CD4-positive, CD25-positive, alpha-beta regulatory T cell (primary cell): ENCODE data around the gene LRRC1. TPM values are rescaled to one million over a fixed set of nuclear protein-coding genes. Genes with fewer than 3 reads are reported as not detected.

ENCODE experiments used
- ATAC-seq, 2 donors: fragments of 150-1000 bp; cut with Tn5 transposase; one replicate each; pipeline ENCODE4 v1.10.0; 2021; ENCODE audit warnings: low read depth in 2 of 2, moderate number of reproducible peaks in 2 of 2, moderate library complexity in 1 of 2
- DNase-seq, 3 donors: peaks; one replicate each; pipeline versions ENCODE4 v3.0.0 to v3.0.0-alpha.2; 2012 to 2022; ENCODE audit warnings: mixed read lengths in 1 of 3
- H3K27ac ChIP-seq: one replicate; pipeline ENCODE4 v1.7.0; 2013; ENCODE audit warnings: mild to moderate bottlenecking, low read length; ENCODE audit not compliant: insufficient read depth, poor library complexity, severe bottlenecking
- H3K27me3 ChIP-seq: one replicate; pipeline ENCODE4 v1.7.0; 2013; ENCODE audit warnings: low read length; ENCODE audit not compliant: control insufficient read depth, insufficient read depth
- H3K36me3 ChIP-seq: one replicate; pipeline ENCODE4 v1.7.0; 2013; ENCODE audit warnings: mild to moderate bottlenecking, low read length, moderate library complexity; ENCODE audit not compliant: control insufficient read depth, insufficient read depth
- H3K4me1 ChIP-seq: 2 replicates; pipeline ENCODE4 v1.7.0; 2013; ENCODE audit warnings: mild to moderate bottlenecking, low read length; ENCODE audit not compliant: insufficient read depth, control insufficient read depth, poor library complexity, severe bottlenecking
- H3K4me3 ChIP-seq: one replicate; pipeline ENCODE4 v1.7.0; 2013; ENCODE audit warnings: low read depth, mild to moderate bottlenecking, low read length, moderate library complexity
- H3K9me3 ChIP-seq, 2 experiments: 1 replicate in 1 of 2; 2 replicates in 1 of 2; pipeline ENCODE4 v1.7.0; 2013; ENCODE audit warnings: low read length in 2 of 2, mild to moderate bottlenecking in 1 of 2, moderate library complexity in 1 of 2; ENCODE audit not compliant: control insufficient read depth in 2 of 2
- H3K27ac Mint-ChIP-seq, 3 donors: one replicate each; pipeline ENCODE4 v1.8.0; 2020 to 2022; ENCODE audit warnings: mild to moderate bottlenecking in 3 of 3, mixed read lengths in 3 of 3, moderate library complexity in 2 of 3
- H3K27me3 Mint-ChIP-seq: one replicate; pipeline ENCODE4 v1.8.0; 2022; ENCODE audit warnings: mild to moderate bottlenecking, mixed read lengths
- H3K36me3 Mint-ChIP-seq: one replicate; pipeline ENCODE4 v1.8.0; 2020; ENCODE audit warnings: mixed read lengths
- H3K4me1 Mint-ChIP-seq, 4 donors: one replicate each; pipeline ENCODE4 v1.8.0; 2020 to 2022; ENCODE audit warnings: mixed read lengths in 4 of 4, mild to moderate bottlenecking in 1 of 4
- H3K4me3 Mint-ChIP-seq, 4 donors: one replicate each; pipeline ENCODE4 v1.8.0; 2020 to 2022; ENCODE audit warnings: mild to moderate bottlenecking in 4 of 4, mixed read lengths in 4 of 4, moderate library complexity in 3 of 4
- H3K9me3 Mint-ChIP-seq, 7 donors: one replicate each; pipeline ENCODE4 v1.8.0; 2020 to 2022; ENCODE audit warnings: mixed read lengths in 7 of 7, mild to moderate bottlenecking in 3 of 7, moderate library complexity in 2 of 7
- polyA plus RNA-seq, 4 donors: library from polyadenylated mRNA; unstranded; fragments of 300-500 nt; fragmentation: Illumina TruSeq; gene quantifications; one replicate each; pipeline ENCODE4 v1.2.3, GENCODE V29; 2021
- total RNA-seq: library from RNA; stranded (reverse); gene quantifications from one replicate; pipeline ENCODE4 v1.2.3, GENCODE V29; 2022

Gene LRRC1
- total and polyA plus RNA-seq, 5 donors from 2014 or later: 0.37 to 1.4 (median 1.0) TPM

- H3K4me3 ChIP-seq: peak overlapping the region; percentile 81
- H3K27me3 ChIP-seq: peaks cover 35% of the 10 kb centered on the region
- H3K9me3 Mint-ChIP-seq: peaks cover 0 to 10% (median 4%) of the 10 kb centered on the region in 7 donors
- no peaks in the 10 kb centered on the region for H3K36me3 ChIP-seq
- H3K4me3 Mint-ChIP-seq: peak overlapping the region; percentile 91 to 98 (median 95)
- H3K27me3 Mint-ChIP-seq: peaks cover 66% of the 10 kb centered on the region
- H3K27ac ChIP-seq: no peak overlapping the region
- no peaks in the 10 kb centered on the region for H3K36me3 Mint-ChIP-seq
- no peak for DNase-seq
- H3K4me1 ChIP-seq: peaks cover 23% of the 10 kb centered on the region
- no peak overlapping the region for H3K27ac Mint-ChIP-seq
- peaks cover 0 to 15% of the 10 kb centered on the region in 2 experiments for H3K9me3 ChIP-seq
- no peak for ATAC-seq
- H3K4me1 Mint-ChIP-seq: peaks cover 12 to 30% (median 19%) of the 10 kb centered on the region in 4 donors
Observed at GRCh38 chr6:53792973-53793317, 1.9 kb upstream of the LRRC1 start.

GRCh38 chr6:53793318-53794136, 1.3 kb upstream of the LRRC1 start:
- peaks cover 23% of the 10 kb centered on the region for H3K4me1 ChIP-seq
- Mint-ChIP-seq H3K27ac (peak overlapping the region in 2 of 3 donors; percentile 8 to 85), H3K9me3 (peaks cover 0 to 9% (median 3%) of the 10 kb centered on the region in 7 donors), H3K27me3 (peaks cover 66% of the 10 kb centered on the region), H3K4me3 (peak overlapping the region; percentile 91 to 98 (median 95)), H3K36me3 (no peaks in the 10 kb centered on the region), H3K4me1 (peaks cover 12 to 30% (median 19%) of the 10 kb centered on the region in 4 donors)
- H3K27me3 ChIP-seq: peaks cover 33% of the 10 kb centered on the region
- H3K9me3 ChIP-seq: peaks cover 0 to 10% of the 10 kb centered on the region in 2 experiments
- H3K27ac ChIP-seq: no peak overlapping the region
- no peak for ATAC-seq
- H3K36me3 ChIP-seq: no peaks in the 10 kb centered on the region
- H3K4me3 ChIP-seq: peak overlapping the region; percentile 81
- DNase-seq: peak in 2 of 3 donors; percentile 2 to 45

DNA sequence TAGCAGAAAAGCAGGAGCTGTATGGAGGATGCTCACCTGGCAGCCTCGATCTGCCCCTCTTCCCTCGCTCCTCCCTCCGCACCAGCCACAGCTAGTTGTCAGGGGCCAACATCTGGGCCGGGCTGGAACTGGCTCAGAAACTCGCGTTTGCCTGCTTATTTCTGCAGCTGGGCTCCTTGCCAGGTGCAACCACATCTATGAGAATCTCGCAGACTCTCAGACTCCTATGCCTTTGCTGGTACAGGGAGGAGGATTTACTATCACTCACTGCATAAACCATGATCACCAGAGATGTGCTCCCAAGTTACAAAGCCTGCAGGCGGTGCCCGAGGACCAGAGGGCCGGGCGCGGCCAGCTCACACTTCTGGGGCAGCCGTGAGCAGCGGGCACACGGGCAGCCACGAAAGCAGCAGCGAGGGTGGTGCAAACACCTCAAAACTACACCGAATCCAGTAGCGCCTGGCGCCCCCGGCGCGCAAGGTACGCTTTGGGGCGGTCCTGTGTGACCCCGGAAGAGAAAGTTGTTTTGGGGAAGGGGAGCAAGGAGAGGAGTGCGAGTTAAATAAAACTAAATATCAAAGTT, 577 bp upstream of the LRRC1 start:
- Mint-ChIP-seq H3K9me3 (peaks cover 0 to 7% (median 0%) of the 10 kb centered on the region in 7 donors), H3K4me1 (peaks cover 12 to 30% (median 20%) of the 10 kb centered on the region in 4 donors), H3K27ac (peak overlapping the region; percentile 77 to 91 (median 85)), H3K27me3 (peaks cover 66% of the 10 kb centered on the region), H3K36me3 (no peaks in the 10 kb centered on the region), H3K4me3 (peak overlapping the region; percentile 91 to 98 (median 95))
- Histone ChIP-seq H3K27me3 (peaks cover 30% of the 10 kb centered on the region), H3K4me3 (peak overlapping the region; percentile 81), H3K27ac (no peak overlapping the region), H3K36me3 (no peaks in the 10 kb centered on the region), H3K4me1 (peaks cover 23% of the 10 kb centered on the region), H3K9me3 (peaks cover 0 to 8% of the 10 kb centered on the region in 2 experiments)
- peak; percentile 48 to 55 for ATAC-seq
- peak in 2 of 3 donors; percentile 18 to 43 for DNase-seq

DNA sequence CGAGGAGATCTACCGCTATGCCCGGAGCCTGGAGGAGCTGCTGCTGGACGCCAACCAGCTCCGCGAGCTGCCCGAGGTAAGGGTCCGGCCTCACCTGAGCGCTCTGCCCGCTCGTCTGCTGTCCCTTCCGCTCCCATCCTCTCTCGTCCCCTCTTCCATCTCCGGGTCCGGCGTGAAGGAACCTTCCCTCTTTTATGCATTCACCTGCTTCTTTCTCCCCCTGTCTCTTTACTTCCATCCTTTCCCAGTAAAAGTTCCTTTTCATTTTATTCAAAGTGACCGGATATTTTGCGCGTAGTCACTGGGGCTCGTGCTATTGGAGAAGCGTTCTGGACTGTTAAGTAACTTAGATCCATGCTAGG, 516 bp downstream of the LRRC1 start:
- H3K9me3 Mint-ChIP-seq: peaks cover 0 to 7% (median 0%) of the 10 kb centered on the region in 7 donors

DNA sequence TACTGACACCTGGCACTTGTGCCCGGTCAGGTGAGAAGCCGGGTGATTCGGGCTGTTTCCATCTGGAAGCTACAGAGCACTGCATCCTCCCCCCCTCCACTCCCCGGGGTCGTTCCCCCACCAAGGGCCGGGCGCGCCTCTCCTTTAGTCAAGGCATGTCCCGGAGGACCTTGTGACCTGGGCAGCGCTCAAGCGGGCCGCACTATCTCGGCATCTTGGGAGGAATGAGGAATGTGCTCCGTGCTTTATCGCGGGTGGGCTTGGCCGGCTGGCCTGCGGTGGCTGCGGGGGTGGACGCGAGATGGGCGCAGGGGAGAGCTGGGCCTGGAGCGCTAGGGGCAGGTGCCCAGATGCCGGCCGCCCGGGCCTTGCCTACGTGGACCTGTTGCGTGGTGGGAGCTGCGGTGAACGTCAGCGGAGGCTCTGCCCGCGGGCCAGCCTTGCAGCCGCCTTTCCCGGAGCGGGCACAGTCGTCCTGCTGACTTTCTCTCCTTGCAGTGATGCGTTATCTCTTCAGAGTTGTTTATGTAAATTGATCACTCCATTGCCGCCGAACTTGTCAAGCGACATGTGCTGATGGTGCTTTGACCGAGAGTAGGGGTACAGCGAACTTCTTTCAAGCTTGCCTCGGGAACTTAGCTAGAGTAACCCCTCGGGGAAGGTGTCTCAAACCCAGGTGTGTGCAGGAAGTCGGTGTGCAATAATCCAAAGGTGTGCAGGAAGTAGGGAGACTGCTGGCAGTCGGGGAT, 1.1 kb downstream of the LRRC1 start:
- H3K27me3 ChIP-seq: peaks cover 28% of the 10 kb centered on the region
- Mint-ChIP-seq H3K27me3 (peaks cover 62% of the 10 kb centered on the region), H3K27ac (peak overlapping the region in 2 of 3 donors; percentile 1 to 50), H3K36me3 (no peaks in the 10 kb centered on the region), H3K9me3 (peaks cover 0 to 4% (median 0%) of the 10 kb centered on the region in 7 donors), H3K4me3 (peak overlapping the region; percentile 91 to 94 (median 92)), H3K4me1 (peaks cover 12 to 30% (median 20%) of the 10 kb centered on the region in 4 donors)
- no peaks in the 10 kb centered on the region for H3K9me3 ChIP-seq
- H3K4me1 ChIP-seq: peaks cover 23% of the 10 kb centered on the region
- ATAC-seq (no peak), DNase-seq (peak in 2 of 3 donors; percentile 5 to 16)
- H3K4me3 ChIP-seq: peak overlapping the region; percentile 77
- H3K36me3 ChIP-seq: no peaks in the 10 kb centered on the region
- H3K27ac ChIP-seq: no peak overlapping the region

More for the DNA sequence above, 516 bp downstream of the LRRC1 start:
- Histone ChIP-seq H3K27ac (no peak overlapping the region), H3K4me1 (peaks cover 23% of the 10 kb centered on the region), H3K9me3 (no peaks in the 10 kb centered on the region), H3K36me3 (no peaks in the 10 kb centered on the region), H3K4me3 (peak overlapping the region; percentile 77), H3K27me3 (peaks cover 30% of the 10 kb centered on the region)
- H3K36me3 Mint-ChIP-seq: no peaks in the 10 kb centered on the region
- ATAC-seq (no peak), DNase-seq (peak in 1 of 3 donors; percentile 4)
- peak overlapping the region in 2 of 3 donors; percentile 67 to 70 for H3K27ac Mint-ChIP-seq
- peak overlapping the region; percentile 91 to 94 (median 92) for H3K4me3 Mint-ChIP-seq
- H3K4me1 Mint-ChIP-seq: peaks cover 12 to 30% (median 20%) of the 10 kb centered on the region in 4 donors
- peaks cover 66% of the 10 kb centered on the region for H3K27me3 Mint-ChIP-seq

DNA sequence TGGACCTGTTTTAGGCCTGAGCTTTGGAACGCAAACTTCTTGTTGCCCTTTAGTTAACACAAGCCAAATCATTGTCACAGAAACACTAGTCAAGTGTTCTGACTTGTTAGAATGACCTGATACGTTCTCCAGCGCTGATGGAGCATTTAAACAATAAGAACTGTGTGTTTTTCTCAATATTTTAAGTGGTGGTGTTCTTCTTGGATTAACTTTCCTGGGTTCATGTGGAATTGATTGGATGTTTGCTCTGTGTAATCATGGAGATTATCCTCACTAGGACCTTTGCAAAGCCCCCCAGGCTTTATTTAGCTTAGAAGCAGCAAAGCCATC, 1.6 kb downstream of the LRRC1 start:
- DNase-seq: no peak
- Histone ChIP-seq H3K4me3 (no peak overlapping the region), H3K27me3 (peaks cover 24% of the 10 kb centered on the region), H3K9me3 (no peaks in the 10 kb centered on the region), H3K4me1 (peaks cover 23% of the 10 kb centered on the region), H3K27ac (no peak overlapping the region), H3K36me3 (no peaks in the 10 kb centered on the region)
- Mint-ChIP-seq H3K9me3 (peaks cover 0 to 1% (median 0%) of the 10 kb centered on the region in 7 donors), H3K4me3 (peak overlapping the region; percentile 91 to 94 (median 92)), H3K4me1 (peaks cover 12 to 30% (median 20%) of the 10 kb centered on the region in 4 donors), H3K27ac (peak overlapping the region in 2 of 3 donors; percentile 1 to 50), H3K27me3 (peaks cover 57% of the 10 kb centered on the region), H3K36me3 (no peaks in the 10 kb centered on the region)
- ATAC-seq: no peak

DNA sequence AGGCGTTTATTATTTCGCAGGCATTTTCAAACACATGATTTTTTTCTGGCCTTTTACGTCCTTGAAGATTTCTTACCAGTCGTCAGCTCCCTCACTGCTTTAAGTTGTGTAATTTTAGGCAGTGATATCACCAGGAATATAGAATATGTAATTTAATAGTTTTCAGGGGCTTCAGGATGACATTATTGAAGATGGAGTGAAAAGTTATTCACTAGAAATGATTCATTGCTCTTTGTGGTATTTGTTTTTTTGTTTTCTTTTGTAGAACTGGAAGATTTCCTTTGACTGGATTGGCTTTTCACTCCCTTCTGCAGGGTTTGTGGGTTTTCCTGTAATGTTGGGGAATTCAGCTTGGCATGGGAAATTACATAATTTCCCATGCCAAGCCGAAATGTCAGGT, 2.0 kb downstream of the LRRC1 start:
- H3K27ac Mint-ChIP-seq: no peak overlapping the region
- H3K4me3 Mint-ChIP-seq: peak overlapping the region in 2 of 4 donors; percentile 92 to 94

More for the DNA sequence above, 2.0 kb downstream of the LRRC1 start:
- no peak for DNase-seq
- Mint-ChIP-seq H3K4me1 (peaks cover 12 to 30% (median 20%) of the 10 kb centered on the region in 4 donors), H3K9me3 (peaks cover 0 to 1% (median 0%) of the 10 kb centered on the region in 7 donors), H3K27me3 (peaks cover 53% of the 10 kb centered on the region), H3K36me3 (no peaks in the 10 kb centered on the region)
- Histone ChIP-seq H3K4me3 (no peak overlapping the region), H3K4me1 (peaks cover 23% of the 10 kb centered on the region), H3K36me3 (no peaks in the 10 kb centered on the region), H3K9me3 (no peaks in the 10 kb centered on the region), H3K27ac (no peak overlapping the region), H3K27me3 (peaks cover 23% of the 10 kb centered on the region)
- ATAC-seq: no peak
